ENCODE measurements around the gene OCRL.

The OCRL gene

DNA sequence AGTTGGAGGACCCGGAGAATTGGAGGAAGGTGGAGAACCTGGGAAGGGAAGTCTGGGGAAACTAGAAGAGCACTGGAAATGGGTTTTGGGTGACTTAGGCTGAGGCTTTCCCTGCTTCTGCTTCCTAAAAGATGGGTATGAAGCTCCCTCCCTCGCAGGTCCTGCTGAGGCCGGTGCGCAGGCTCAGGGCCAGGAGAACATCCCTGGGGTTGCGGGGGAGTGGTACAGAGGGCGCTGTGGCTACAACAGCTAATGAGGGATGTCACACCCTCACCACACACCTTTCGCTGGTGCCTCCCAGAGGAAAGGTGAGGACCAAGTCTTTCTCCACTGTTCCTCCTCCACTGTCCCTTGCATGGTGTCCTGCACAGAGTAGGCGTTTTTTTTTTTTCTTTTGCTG, 98.9 kb downstream of the OCRL start:
- no peak for DNase-seq

DNA sequence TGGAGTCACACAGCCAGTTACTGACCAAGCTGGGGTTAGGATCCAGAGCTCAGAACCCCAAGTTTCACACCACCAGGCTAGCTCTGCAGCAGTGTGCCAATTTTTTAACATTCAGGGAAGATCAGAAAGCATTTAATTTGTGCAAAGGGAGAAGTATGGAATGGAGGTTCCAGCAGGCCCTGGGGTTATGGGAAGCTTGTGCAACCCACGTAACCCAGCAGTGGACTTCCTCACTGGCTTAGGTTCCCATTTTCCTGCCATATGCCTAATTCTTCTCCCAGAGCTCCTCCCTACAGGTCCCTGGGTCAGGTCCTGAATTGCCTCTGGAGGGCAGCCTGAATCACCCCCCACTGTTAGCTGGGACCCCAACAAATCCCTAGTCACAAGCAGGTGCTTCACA, 100.7 kb downstream of the OCRL start:
- DNase-seq: no peak

DNA sequence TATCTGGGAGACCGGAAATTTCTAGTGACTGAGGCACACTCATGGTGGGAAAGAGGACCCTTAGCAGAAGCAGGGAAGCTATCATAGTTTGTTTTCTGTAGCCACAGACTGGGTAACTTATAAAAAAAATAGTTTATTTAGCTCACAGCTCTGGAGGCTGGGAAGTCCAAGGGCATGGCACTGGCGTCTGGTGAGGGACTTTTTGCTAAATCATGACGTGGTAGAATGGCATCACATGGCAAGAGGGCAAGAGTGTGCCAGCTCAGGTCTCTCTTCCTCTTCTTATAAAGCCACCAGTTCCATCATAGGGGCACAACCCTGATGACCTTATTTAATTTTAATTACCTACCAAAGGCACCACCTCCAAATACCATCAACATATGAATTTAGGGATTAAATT, 101.4 kb downstream of the OCRL start:
- no peak for DNase-seq

DNA sequence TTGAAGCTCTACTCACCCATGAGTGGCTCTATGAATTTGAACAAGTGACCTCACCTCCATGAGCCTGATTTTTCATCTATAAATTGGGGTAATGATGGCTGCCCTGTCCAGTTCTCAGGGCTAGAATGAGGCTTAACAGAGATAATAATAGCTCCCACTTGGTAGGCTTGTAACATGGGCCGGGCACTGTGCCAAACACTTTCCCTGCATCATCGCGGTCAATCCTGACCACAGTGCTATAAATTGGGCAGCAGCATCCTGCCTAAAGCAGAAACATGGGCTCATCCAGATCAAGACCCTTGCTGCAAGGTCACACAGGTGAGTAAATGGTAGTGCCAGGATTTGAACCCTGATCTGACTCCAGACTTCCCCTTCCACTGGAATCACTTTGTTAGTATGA, 101.9 kb downstream of the OCRL start:
- DNase-seq: no peak
